Activated CD4-positive, CD25-positive, alpha-beta regulatory T cell treated with anti-CD3 and anti-CD28 coated beads, Interleukin-2, amount 50 U/mL, for 72 hours (primary cell): Measurements from ENCODE around the gene SDK1.
"Not testable (repeated sequence)": the region's sequence is repeated elsewhere in the genome, so short reads cannot be mapped to it uniquely, and the experiment has no call there.

Source experiments
- DNase-seq: peaks from one replicate; pipeline ENCODE4 v3.0.0; 2021

Gene SDK1

GRCh38 chr7:4202954-4203353 is 901.9 kb downstream of the SDK1 start:
- no peak for DNase-seq

- no peak for DNase-seq
These were observed 902.8 kb downstream of the SDK1 start for GRCh38 chr7:4203626-4204512.

- DNase-seq = no peak
These were observed 903.6 kb downstream of the SDK1 start for GRCh38 chr7:4204513-4205165.

- no peak for DNase-seq
These were observed 904.8 kb downstream of the SDK1 start for GRCh38 chr7:4205828-4206227.

- DNase-seq = no peak
These were observed 906.0 kb downstream of the SDK1 start for GRCh38 chr7:4207011-4207410.

GRCh38 chr7:4208086-4208485 is 907.0 kb downstream of the SDK1 start:
- no peak for DNase-seq

- DNase-seq = no peak
These were observed 907.5 kb downstream of the SDK1 start for GRCh38 chr7:4208586-4208985.

GRCh38 chr7:4209126-4209525 is 908.1 kb downstream of the SDK1 start:
- no peak for DNase-seq

GRCh38 chr7:4209966-4210365 is 908.9 kb downstream of the SDK1 start:
- DNase-seq = no peak

- DNase-seq = no peak
These were observed 909.8 kb downstream of the SDK1 start for GRCh38 chr7:4210821-4211220.

GRCh38 chr7:4211261-4211660 is 910.2 kb downstream of the SDK1 start:
- no peak for DNase-seq

GRCh38 chr7:4212376-4212775 is 911.3 kb downstream of the SDK1 start:
- no peak for DNase-seq

GRCh38 chr7:4214291-4215155 is 913.5 kb downstream of the SDK1 start:
- no peak for DNase-seq

- DNase-seq = no peak
These were observed 914.2 kb downstream of the SDK1 start for GRCh38 chr7:4215176-4215720.

GRCh38 chr7:4216016-4216415 is 915.0 kb downstream of the SDK1 start:
- DNase-seq = no peak

- DNase-seq = not testable (repeated sequence)
These were observed 916.1 kb downstream of the SDK1 start for GRCh38 chr7:4217126-4217660.

- DNase-seq = no peak
These were observed 917.4 kb downstream of the SDK1 start for GRCh38 chr7:4218481-4218880.

- no peak for DNase-seq
These were observed 919.0 kb downstream of the SDK1 start for GRCh38 chr7:4220011-4220410.

- no peak for DNase-seq
These were observed 920.0 kb downstream of the SDK1 start for GRCh38 chr7:4221043-4221442.

- DNase-seq = no peak
These were observed 921.6 kb downstream of the SDK1 start for GRCh38 chr7:4222676-4223075.

GRCh38 chr7:4225361-4225771 is 924.3 kb downstream of the SDK1 start:
- DNase-seq = no peak

GRCh38 chr7:4225881-4226523 is 925.0 kb downstream of the SDK1 start:
- DNase-seq = no peak
